H9 (cell line): ENCODE measurements around the gene COPZ2. TPM values are rescaled to one million over a fixed set of nuclear protein-coding genes. Genes with fewer than 3 reads are reported as not detected.

Experiments used
- DNase-seq: peaks from one replicate; pipeline ENCODE4 v3.0.0-alpha.2; 2017
- H2AFZ ChIP-seq: one replicate; pipeline ENCODE4 v1.6.1; 2013; ENCODE audit warnings: mild to moderate bottlenecking, low read length, control low read depth, moderate library complexity
- H2AK5ac ChIP-seq: 2 replicates; pipeline ENCODE4 v1.6.1; 2013; ENCODE audit warnings: low read length, control low read depth, mixed read lengths; ENCODE audit not compliant: insufficient read length
- H2BK120ac ChIP-seq: one replicate; pipeline ENCODE4 v1.6.1; 2013; ENCODE audit warnings: low read depth, mild to moderate bottlenecking, low read length, control low read depth, inconsistent platforms; ENCODE audit not compliant: poor library complexity, severe bottlenecking
- H2BK12ac ChIP-seq: 2 replicates; pipeline ENCODE4 v1.6.1; 2013; ENCODE audit warnings: low read length, control low read depth, mixed read lengths, low read depth; ENCODE audit not compliant: insufficient read length
- H2BK15ac ChIP-seq: 2 replicates; pipeline ENCODE4 v1.6.1; 2013; ENCODE audit warnings: low read depth, low read length, control low read depth
- H2BK20ac ChIP-seq: one replicate; pipeline ENCODE4 v1.6.1; 2013; ENCODE audit warnings: low read depth, mild to moderate bottlenecking, low read length, control low read depth, inconsistent platforms; ENCODE audit not compliant: poor library complexity, severe bottlenecking
- H2BK5ac ChIP-seq: 2 replicates; pipeline ENCODE4 v1.6.1; 2013; ENCODE audit warnings: low read length, control low read depth, mixed read lengths; ENCODE audit not compliant: insufficient read length
- H3K14ac ChIP-seq: 2 replicates; pipeline ENCODE4 v1.6.1; 2013; ENCODE audit warnings: low read length, control low read depth; ENCODE audit not compliant: insufficient read depth
- H3K18ac ChIP-seq: 2 replicates; pipeline ENCODE4 v1.6.1; 2013; ENCODE audit warnings: low read depth, mild to moderate bottlenecking, mixed read lengths, low read length, control low read depth; ENCODE audit not compliant: insufficient read length
- H3K23ac ChIP-seq: 2 replicates; pipeline ENCODE4 v1.6.1; 2013; ENCODE audit warnings: low read length, control low read depth, mixed read lengths, low read depth; ENCODE audit not compliant: insufficient read length
- H3K23me2 ChIP-seq: 2 replicates; pipeline ENCODE4 v1.6.1; 2013; ENCODE audit warnings: low read depth, mild to moderate bottlenecking, mixed read lengths, low read length, control low read depth; ENCODE audit not compliant: insufficient read length, poor library complexity, severe bottlenecking
- H3K27ac ChIP-seq: 2 replicates; pipeline ENCODE4 v1.5.1; 2013; ENCODE audit warnings: low read length, control low read depth, mixed read lengths, low read depth; ENCODE audit not compliant: insufficient read length
- H3K27me3 ChIP-seq: 2 replicates; pipeline ENCODE4 v1.6.1; 2013; ENCODE audit warnings: low read length, control low read depth, inconsistent platforms; ENCODE audit not compliant: insufficient read depth
- H3K4ac ChIP-seq: 2 replicates; pipeline ENCODE4 v1.6.1; 2013; ENCODE audit warnings: low read depth, mild to moderate bottlenecking, control low read depth, inconsistent platforms, low read length, moderate library complexity
- H3K4me1 ChIP-seq: 2 replicates; pipeline ENCODE4 v1.6.1; 2013; ENCODE audit warnings: low read length, control low read depth, inconsistent platforms; ENCODE audit not compliant: insufficient read depth
- H3K4me2 ChIP-seq: 2 replicates; pipeline ENCODE4 v1.6.1; 2013; ENCODE audit warnings: low read length, control low read depth, mixed read lengths; ENCODE audit not compliant: insufficient read length, insufficient read depth
- H3K56ac ChIP-seq: 2 replicates; pipeline ENCODE4 v1.6.1; 2013; ENCODE audit warnings: low read depth, mild to moderate bottlenecking, mixed read lengths, low read length, control low read depth; ENCODE audit not compliant: insufficient read length
- H3K79me1 ChIP-seq: 2 replicates; pipeline ENCODE4 v1.6.1; 2013; ENCODE audit warnings: low read depth, mild to moderate bottlenecking, moderate library complexity, low read length, control low read depth, inconsistent platforms; ENCODE audit not compliant: insufficient read depth, poor library complexity, severe bottlenecking
- H3K79me2 ChIP-seq: 2 replicates; pipeline ENCODE4 v1.6.1; 2013; ENCODE audit warnings: low read length, control low read depth, inconsistent platforms; ENCODE audit not compliant: insufficient read depth
- H3K9ac ChIP-seq: 2 replicates; pipeline ENCODE4 v1.6.1; 2013; ENCODE audit warnings: low read length, control low read depth, mixed read lengths; ENCODE audit not compliant: insufficient read length; ENCODE audit errors: extremely low read depth
- H3K9me3 ChIP-seq: one replicate; pipeline ENCODE4 v1.6.1; 2013; ENCODE audit warnings: low read depth, low read length, inconsistent platforms; ENCODE audit not compliant: control insufficient read depth
- H3T11ph ChIP-seq: one replicate; pipeline ENCODE4 v1.6.1; 2013; ENCODE audit warnings: mild to moderate bottlenecking, low read length, control low read depth, inconsistent platforms
- H4K20me1 ChIP-seq: one replicate; pipeline ENCODE4 v1.6.1; 2013; ENCODE audit not compliant: control insufficient read depth, insufficient read length, insufficient read depth
- H4K5ac ChIP-seq: 2 replicates; pipeline ENCODE4 v1.6.1; 2013; ENCODE audit warnings: low read depth, mild to moderate bottlenecking, mixed read lengths, low read length, control low read depth; ENCODE audit not compliant: insufficient read length
- H4K8ac ChIP-seq: replicated peaks from 2 replicates; pipeline ENCODE4 v1.6.1; 2013; ENCODE audit warnings: low read length, control low read depth, mixed read lengths, low read depth; ENCODE audit not compliant: insufficient read length
- H4K91ac ChIP-seq: 2 replicates; pipeline ENCODE4 v1.6.1; 2013; ENCODE audit warnings: low read depth, mild to moderate bottlenecking, moderate library complexity, mixed read lengths, low read length, control low read depth; ENCODE audit not compliant: insufficient read length
- H3K27ac Mint-ChIP-seq, 3 experiments: 2 replicates in 2 of 3; 3 replicates in 1 of 3; pipeline ENCODE4 v1.8.0; 2020 to 2021; ENCODE audit warnings: mixed read lengths in 3 of 3, mild to moderate bottlenecking in 1 of 3, moderate library complexity in 1 of 3
- H3K27me3 Mint-ChIP-seq: 2 replicates; pipeline ENCODE4 v1.8.0; 2021; ENCODE audit warnings: low read depth, mild to moderate bottlenecking, moderate library complexity, mixed read lengths
- H3K36me3 Mint-ChIP-seq, 3 experiments: 2 replicates in 2 of 3; 3 replicates in 1 of 3; pipeline ENCODE4 v1.8.0; 2020 to 2021; ENCODE audit warnings: low read depth in 3 of 3, mixed read lengths in 3 of 3; ENCODE audit not compliant: insufficient read depth in 1 of 3
- H3K4me1 Mint-ChIP-seq, 2 experiments: 2 replicates each; pipeline ENCODE4 v1.8.0; 2020; ENCODE audit warnings: mixed read lengths in 2 of 2
- H3K4me3 Mint-ChIP-seq, 2 experiments: 2 replicates in 1 of 2; 3 replicates in 1 of 2; pipeline ENCODE4 v1.8.0; 2020 to 2021; ENCODE audit warnings: mild to moderate bottlenecking in 2 of 2, mixed read lengths in 2 of 2, moderate library complexity in 1 of 2
- H3K9me3 Mint-ChIP-seq, 2 experiments: 2 replicates in 1 of 2; 3 replicates in 1 of 2; pipeline ENCODE4 v1.8.0; 2020; ENCODE audit warnings: mild to moderate bottlenecking in 2 of 2, mixed read lengths in 2 of 2, moderate library complexity in 1 of 2
- CTCF ChIP-seq: fragments of 200-600 bp; sonication (generic); conservative IDR thresholded peaks from 3 replicates; pipeline ENCODE4 v1.8.0; 2021; ENCODE audit warnings: antibody characterized with exemption, mild to moderate bottlenecking
- WGBS: extraction: QIAGEN DNeasy Blood & Tissue Kit; methylation state at CpG from one replicate; pipeline ENCODE4 v1.1.7; 2013; ENCODE audit warnings: missing lambda C conversion rate, low lambda C conversion rate, mixed read lengths; ENCODE audit not compliant: insufficient read length; ENCODE audit errors: extremely low coverage; 5-methylcytosine and 5-hydroxymethylcytosine counted together
- total RNA-seq: library from RNA; stranded (reverse); gene quantifications from 2 replicates; pipeline ENCODE4 v1.2.1, GENCODE V29; 2021

Gene COPZ2
- total RNA-seq, 1 experiment from 2014 or later: 0.68 TPM

- no peaks in the 10 kb centered on the region for H3K36me3 Mint-ChIP-seq
- no peaks in the 10 kb centered on the region for H3K9me3 ChIP-seq
Observed at GRCh38 chr17:47992216-47992615, 45.4 kb downstream of the COPZ2 start.

More at GRCh38 chr17:47992216-47992615, 45.4 kb downstream of the COPZ2 start:
- Histone ChIP-seq H3K4me2 (no peak overlapping the region), H4K5ac (no peak overlapping the region), H3K79me2 (no peaks in the 10 kb centered on the region), H3K27me3 (no peaks in the 10 kb centered on the region), H3K4ac (no peak overlapping the region), H2AFZ (no peak overlapping the region), H3K23me2 (peaks cover 3% of the 10 kb centered on the region), H2BK12ac (no peak overlapping the region), H4K20me1 (no peaks in the 10 kb centered on the region), H3T11ph (no peak overlapping the region), H3K27ac (no peak overlapping the region), H2BK20ac (no peak overlapping the region), H2BK120ac (no peak overlapping the region), H3K56ac (no peak overlapping the region), H2BK5ac (no peak overlapping the region), H3K14ac (no peak overlapping the region), H2AK5ac (no peak overlapping the region), H2BK15ac (no peak overlapping the region), H3K18ac (no peak overlapping the region), H3K9ac (no peak overlapping the region), H3K4me1 (peaks cover 5% of the 10 kb centered on the region; the same call in 1 of the 2 replicates), H3K23ac (no peak overlapping the region), H4K91ac (no peak overlapping the region), H4K8ac (no peak overlapping the region), H3K79me1 (no peaks in the 10 kb centered on the region)
- Mint-ChIP-seq H3K4me1 (peaks cover 73 to 83% of the 10 kb centered on the region in 2 experiments), H3K9me3 (no peaks in the 10 kb centered on the region; a peak in 1 of 5 replicates), H3K4me3 (no peak overlapping the region), H3K27me3 (peaks cover 3% of the 10 kb centered on the region), H3K27ac (no peak overlapping the region)
- no peak for TF ChIP-seq CTCF
- no CpG with 5 or more reads among the region's 4 CpGs for WGBS
- DNase-seq: no peak
